GM04503 (cell line): Measurements from ENCODE around the gene ZNF280A.
A peak's percentile ranks its signal among the peaks of the same experiment; 100 is the strongest.
"Not testable (repeated sequence)": the region's sequence is repeated elsewhere in the genome, so short reads cannot be mapped to it uniquely, and the experiment has no call there.

Experiments
- DNase-seq: peaks from one replicate; pipeline ENCODE4 v3.0.0-alpha.2; 2012; ENCODE audit warnings: low read depth

Gene ZNF280A

DNA sequence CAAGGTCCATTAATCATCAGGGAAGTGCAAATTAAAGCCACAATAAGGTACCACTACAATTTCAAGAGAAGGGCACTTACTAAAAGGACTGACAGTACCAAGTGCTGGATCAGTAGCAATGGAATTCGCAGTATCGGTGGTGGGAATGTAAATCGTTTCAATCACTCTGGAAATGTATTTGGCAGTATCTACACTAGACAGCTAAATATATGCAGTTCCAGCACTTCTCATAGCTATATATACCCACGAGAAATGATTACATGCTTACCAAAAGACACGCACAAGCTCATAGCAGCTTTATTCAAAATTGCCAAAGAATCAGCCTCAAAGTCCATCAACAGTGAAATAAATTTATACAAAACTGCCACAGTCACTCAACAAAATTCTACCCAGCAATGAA is 7.1 kb downstream of the ZNF280A start:
- DNase-seq, result no peak

DNA sequence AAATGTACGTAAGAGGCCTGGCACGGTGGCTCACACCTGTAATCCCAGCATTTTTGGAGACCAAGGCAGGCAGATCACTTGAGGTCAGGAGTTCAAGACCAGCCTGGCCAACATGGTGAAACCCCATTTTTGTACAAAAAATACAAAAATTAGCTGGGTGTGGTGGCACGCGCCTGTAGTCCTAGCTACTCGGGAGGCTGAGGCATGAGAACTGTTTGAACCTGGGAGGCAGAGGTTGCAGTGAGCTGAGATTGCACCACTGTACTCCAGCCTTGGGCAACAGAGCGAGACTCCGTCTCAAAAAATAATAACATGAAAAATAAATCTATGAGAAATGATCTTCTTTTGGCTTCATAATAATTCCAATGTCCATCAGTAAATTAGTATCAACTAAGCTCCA is 9.2 kb downstream of the ZNF280A start:
- DNase-seq, result not testable (repeated sequence)

DNA sequence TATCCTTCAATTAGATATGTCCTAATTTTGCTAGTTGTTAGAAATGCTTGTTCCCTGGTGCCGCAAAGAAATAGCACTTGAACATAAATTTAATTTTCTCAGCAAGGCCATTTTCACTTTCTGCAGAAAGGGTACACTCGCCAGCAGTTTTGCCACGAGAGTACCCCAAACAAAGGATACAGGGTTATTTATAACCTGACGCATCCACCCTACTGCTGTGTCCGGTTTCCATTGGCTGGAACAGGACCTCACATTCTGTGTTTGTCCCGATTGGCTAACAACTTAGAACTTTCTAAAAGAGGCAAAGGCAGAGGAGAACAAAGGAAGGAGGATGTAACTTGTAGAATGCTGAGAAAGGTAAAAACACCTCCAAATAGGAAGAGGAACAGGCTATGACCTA is 10.2 kb downstream of the ZNF280A start:
- DNase-seq, result not testable (repeated sequence)

DNA sequence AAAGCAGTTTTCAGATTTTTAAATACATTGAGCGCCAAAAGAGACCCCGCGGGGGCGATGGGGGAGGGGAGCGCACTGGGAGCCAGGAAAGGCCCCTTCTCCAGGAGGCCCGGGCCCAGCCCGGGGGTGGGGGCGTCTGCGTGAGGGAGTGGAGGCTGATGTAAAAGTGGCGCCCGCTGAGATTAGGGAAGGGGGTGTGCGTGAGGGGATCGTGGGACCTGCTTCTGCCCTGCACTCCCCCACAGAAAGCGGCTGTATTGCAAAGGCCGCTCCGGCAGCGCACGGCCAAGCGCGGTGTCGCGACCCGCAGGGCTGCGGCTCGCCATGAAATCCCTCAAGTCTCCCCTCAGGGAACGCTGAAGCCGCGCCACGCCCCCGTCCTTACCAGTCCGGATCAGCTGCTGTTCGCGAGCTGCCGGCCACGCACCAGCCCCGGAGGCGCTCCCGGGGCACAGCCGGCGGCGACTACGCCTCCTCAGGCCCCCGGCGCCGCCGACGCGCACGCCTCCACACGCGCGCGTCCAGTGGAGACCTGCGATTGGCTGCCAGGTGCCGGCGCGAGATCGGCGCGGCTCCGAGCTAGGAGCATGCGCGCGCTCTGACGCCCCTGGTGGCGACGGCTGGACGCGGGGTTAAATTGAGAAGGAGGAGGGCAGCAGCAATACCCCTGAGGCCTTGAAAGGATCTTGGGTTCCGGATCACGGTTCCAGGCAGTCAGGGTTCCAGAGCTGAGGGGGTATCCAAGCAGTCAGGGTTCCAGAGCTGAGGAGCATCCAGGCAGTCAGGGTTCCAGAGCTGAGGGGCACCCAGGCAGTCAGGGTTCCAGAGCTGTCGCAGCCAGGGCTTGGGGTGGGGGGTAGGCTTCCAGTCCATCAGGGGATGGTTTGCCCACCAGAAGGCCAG is 11.5 kb downstream of the ZNF280A start, which contains the start of gene ZNF280B:
Gene ZNF280B, minus strand, starts transcription at position 469 of the 903 bp plus-strand sequence. CDS start 19,344 bp downstream, outside the sequence.
- DNase-seq, result no peak

DNA sequence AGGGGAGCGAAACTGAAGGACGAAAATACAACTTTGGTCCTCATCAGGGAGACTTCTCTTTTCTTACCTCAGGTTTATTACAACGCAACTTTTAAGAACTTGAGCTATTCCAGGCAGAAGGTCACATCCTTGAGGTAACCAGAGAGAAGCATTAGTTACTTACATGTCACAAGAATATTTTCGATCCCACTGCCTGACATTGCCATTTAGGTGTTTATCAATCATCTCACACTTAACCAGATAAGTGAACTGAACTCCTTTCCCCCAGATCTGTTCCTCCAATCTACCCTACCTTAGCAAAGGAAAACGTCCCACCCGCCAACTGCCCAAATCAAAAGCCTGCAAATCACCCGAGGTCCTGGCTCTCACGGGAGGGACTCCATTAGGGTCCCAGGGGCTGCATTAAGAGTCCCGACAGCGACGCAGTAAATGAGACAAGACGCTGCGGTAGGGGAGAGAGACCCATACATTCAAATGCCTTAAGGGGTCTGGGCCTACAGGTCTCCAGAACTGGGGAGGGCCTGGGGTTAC is 12.3 kb downstream of the ZNF280A start:
- DNase-seq, result no peak

DNA sequence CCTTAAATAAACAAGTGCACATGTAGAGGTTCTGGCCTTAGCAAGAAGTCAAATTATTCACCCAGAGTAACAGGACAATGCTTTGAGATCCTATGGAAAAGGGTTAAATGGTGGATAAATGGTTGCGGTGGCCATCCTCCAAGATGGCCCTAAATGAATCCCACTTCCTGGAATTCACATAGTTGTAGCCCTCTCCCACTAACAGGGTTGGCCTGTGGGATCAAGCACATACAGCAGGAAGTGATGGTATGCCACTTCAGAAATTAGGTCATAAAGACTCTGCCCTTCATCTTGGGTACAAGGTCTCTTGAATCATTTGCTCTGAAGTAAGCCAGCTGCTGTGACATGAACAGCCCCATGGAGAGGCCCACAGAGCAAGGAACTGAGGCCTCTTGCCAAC is 13.3 kb downstream of the ZNF280A start:
- DNase-seq, result no peak

DNA sequence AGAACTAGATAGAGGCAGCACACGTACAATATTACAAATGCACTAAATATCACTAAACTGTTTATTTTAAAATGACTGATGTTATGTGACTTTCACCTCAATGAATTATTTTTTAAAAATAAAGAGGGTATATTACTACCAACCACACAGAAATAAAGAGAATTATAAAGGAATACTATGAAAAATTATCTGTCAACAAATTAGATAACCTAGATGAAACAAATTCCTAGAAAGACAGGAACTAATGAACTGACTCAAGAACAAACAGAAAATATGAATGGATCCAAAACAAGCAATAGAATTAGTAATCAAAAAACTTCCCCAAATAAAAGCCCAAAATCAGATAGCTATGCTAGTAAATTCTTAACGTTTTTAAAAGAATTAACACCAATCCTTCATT is 21.8 kb downstream of the ZNF280A start:
- DNase-seq, result no peak

DNA sequence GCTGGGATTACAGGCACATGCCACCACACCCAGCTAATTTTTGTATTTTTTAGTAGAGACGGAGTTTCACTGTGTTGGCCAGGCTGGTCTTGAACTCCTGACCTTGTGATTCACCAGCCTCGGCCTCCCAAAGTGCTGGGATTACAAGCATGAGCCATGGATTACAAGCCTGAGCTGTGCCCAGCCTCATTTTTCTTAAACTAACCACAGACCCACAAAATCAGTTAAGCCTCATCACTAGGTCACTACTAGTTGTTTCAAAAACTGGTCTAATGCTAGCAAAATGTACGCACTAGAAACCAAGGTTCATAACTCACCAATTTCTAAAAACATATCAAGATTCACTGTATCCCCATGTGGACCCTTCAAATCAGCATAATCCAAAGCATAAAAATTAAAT is 28.5 kb downstream of the ZNF280A start:
- DNase-seq, result not testable (repeated sequence)

DNA sequence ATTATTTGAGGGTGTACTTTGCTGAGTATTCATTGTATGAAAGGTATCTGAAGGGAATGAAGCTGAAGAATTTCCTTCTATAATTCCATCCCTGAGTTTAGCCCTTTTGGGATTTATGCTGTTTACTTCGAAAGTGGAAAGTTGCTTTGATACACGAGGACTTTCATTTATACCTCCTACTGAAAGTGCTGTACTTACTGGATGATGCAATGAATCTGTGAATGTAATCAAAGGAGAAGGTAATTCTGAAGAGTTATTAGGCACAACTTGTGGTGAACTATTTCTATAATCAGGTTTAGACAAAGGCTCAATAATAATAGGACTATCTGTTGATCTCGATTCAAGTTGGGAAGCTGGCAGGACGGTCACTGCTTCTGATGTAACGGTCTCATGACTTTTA is 31.3 kb downstream of the ZNF280A start:
- no peak for DNase-seq

DNA sequence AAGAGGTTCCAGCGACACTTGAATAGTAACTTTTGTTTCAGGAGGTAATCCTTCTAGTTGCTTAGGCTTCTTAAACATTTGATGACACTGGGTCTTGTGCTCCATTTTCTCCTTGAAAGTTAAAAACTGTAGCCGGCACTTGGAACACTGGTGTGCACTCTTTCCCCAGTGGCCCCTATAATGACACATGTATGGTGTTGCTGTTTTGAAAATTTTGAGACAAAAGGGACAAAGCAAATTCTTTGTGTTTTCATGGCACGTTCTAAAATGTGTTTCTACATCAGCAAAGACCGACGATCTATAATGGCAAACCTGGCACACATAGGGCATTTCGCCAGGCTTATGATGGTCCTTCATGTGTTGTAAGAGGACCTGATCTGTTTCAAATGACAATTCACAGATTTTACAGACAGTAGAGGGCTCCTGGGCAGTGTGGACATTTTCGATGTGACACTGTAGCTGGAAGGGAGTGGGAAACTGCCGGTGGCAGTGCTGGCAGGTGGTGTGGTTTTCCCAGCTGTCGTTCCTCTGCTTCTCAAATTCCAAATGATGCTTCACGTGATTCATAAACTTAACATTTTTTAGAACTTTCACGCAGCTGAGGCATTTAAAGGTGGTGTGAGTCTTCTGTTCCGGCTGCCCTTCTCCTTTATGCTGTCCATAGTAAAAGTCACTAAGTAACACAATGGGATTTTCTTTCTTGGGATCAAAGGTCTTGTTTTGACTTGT is 32.0 kb downstream of the ZNF280A start:
- no peak for DNase-seq

DNA sequence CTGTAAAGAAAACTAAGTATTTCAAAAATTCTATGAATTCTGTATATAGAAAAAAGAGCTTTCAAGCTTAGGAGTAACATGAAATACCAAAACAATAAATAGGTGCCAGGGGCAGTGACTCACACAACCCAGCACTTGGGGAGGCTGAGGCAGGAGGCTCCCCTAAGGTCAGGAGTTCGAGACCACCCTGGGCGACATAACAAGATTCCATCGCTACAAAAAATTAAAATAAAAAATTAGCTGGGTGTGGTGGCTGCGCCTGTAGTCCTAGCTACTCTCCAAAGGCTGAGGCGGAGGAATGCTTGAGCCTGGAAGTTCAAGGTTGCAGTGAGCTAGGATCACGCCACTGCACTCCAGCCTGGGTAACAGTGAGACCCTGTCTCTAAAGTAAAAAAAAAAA is 33.0 kb downstream of the ZNF280A start:
- DNase-seq, result no peak

DNA sequence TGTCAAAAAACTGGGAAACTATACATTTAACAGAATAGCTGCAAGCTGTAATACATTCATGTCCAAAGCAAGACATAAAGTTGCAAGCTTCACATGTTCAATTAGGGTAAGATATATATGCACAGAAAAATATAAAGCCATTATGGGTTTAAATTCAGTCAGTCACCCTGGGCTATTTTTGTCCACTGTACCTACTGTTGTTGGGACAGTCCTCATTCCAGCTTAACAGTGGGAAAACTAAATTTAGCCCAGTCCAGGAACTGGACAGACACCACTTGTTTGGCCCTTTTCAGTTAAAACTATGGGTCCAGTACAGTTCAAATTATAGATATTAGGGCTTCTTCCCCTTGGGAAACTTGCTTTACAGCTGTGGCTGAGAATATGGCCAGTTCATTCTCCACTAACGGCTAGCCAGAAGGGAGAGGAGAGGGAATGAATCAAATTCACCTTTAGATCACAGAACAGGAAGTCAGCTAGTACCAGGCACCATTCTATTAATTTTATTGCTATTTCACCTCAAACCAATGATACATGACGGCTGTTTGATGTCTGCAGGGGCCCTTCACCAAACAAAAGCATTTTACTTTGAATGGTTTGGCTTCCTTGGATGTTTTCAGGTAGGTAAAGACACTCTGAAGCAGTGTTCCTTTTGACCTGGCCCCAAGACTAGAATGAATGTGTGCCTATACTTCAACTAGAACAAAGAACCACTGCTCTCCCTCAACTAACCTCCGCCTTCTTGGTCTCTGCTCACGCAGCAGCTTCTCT is 33.8 kb downstream of the ZNF280A start:
- DNase-seq, result no peak

DNA sequence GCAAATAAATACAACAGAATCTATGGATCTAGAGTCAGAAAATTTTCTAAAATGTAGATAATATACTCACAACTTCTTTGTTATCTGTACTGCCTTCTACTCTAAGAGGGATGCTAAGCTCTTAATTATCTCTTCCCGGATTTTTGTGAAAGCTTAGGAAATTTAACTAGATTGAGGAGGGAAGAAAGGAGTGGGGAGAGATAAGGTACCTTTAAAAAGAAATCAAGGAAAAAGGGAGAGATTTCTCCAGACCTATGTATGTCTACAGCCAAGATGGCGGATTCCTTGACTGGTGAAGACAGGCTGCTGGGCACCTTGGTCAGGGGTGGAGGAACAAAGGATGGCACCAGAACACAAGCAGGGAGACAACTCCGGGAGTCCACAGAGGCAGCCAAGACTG is 34.5 kb downstream of the ZNF280A start:
- DNase-seq, result no peak

DNA sequence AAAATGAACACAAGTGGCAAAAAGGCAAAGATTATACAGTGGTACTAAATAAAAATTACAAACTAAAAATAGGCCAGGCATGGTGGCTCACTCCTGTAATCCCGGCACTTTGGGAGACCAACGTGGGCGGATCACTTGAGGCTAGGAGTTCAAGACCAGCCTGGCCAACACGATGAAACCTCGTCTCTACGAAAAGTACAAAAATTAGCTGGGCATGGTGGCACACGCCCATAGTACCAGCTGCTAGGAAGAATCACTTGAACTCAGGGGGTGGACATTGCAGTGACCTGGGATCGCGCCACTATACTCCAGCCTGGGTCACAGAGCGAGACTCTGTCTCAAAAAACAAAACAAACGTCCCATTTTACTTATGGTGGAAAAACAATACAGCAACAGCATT is 36.0 kb downstream of the ZNF280A start:
- no peak for DNase-seq

DNA sequence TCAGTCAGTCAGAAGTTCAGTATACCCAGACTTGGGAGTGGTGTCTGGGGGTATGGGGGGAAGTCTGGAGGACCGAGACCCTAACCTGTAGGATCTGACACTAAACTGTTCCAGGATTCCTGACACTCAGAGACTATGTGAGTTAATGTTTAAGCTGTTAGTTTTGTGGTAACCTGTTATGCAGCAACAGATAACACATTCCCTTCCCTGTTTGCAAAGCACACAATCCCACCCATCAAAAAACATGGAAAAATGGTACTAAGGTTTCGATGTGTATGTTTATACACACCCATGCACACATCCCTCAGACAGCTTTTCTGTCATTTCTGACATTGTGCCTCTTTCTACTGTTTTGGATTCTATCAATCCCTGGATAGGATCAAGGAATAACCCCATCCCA is 39.1 kb downstream of the ZNF280A start:
- DNase-seq, result no peak

DNA sequence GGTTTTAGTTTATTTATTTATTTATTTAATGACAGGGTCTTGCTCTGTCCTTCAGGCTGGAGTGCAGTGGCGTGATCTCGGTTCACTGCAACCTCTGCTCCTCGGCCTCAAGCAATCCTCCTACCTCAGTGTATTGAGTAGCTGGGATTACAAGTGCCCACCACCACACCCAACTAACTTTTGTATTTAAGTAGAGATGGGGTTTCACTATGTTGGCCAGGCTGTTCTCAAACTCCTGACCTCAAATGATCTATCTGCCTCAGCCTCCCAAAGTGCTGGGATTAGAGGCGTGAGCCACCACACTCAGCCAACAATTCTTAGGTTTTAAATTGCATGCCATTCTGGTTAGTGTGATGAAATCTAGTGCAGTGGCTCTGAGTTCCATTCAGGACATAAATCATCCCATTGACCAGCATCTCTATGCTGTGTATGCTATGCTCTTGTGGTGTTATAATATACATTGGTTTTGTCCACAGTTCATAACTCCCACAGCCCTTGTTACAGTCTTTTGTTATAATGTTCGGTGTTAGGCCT is 40.0 kb downstream of the ZNF280A start:
- DNase-seq, result peak; percentile 6

DNA sequence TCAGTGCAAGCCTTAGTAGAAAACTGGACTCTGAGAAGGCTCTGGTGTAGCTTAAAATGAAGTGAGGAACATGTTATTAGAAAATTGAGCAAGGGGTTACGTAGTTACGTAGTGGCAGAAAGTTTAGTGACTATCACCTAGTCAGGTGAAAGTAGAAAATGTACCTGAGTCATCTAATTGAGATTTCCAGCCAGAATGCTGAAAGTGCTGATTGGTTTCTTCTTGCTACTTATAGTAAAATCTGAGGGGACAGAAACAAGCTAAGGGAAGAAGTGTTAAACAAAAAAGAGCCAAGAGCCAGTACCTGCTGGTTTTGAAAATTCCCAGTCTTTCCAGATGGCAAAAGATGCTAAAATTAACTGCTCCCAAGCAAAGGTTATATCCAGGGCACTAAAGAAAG is 41.0 kb downstream of the ZNF280A start:
- no peak for DNase-seq

DNA sequence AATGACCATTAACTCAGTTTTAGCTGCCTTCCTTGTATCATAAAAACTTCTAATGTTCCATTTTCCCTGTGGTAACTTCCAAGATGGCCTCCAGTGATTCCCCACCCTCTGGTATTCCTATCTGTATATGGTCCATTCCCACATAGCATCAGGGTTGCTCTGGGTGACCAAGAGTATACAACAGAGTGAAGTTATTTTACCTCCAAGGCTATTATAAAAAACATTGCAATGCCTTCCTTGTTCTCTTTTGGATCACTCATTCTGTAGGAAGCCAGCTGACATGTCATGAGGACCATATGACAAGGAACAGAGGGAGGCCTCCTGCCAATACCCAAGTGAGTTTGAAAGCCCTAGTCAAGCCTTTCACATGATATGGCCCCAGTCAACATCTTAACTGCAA is 41.6 kb downstream of the ZNF280A start:
- DNase-seq, result no peak

DNA sequence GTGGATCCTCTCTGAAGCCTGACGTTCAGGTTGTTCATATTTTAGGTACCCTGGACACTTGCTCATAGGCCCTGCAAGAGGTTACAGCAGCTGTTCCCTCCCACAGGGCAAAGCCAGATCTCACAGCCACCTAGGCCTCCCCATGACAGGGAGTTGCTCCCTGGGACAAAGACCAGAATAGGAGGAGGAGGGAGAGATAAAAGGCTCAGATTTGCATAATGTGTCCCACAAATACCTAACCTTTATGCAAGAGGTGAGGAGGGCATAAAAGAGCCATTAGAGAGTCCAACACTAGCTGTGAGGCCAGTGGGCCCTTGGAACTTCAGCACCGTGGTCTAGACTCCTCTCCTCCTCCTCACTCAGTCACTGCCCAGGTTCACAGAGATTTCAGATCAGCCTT is 45.3 kb downstream of the ZNF280A start:
- no peak for DNase-seq

DNA sequence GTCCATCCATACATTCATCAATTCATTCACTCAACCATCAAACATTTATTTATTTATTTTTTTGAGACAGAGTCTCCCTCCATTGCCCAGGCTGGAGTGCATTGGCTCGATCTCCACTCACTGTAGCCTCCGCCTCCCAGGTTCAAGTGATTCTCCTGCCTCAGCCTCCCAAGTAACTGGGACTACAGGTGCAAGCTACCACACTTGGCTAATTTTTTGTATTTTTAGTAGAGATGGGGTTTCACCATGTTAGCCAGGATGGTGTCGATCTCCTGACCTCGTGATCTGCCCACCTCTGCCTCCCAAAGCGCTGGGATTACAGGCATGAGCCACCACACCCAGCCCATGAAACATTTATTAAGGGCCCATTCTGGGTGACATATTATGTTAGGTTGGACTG is 49.0 kb downstream of the ZNF280A start:
- DNase-seq, result not testable (repeated sequence)

DNA sequence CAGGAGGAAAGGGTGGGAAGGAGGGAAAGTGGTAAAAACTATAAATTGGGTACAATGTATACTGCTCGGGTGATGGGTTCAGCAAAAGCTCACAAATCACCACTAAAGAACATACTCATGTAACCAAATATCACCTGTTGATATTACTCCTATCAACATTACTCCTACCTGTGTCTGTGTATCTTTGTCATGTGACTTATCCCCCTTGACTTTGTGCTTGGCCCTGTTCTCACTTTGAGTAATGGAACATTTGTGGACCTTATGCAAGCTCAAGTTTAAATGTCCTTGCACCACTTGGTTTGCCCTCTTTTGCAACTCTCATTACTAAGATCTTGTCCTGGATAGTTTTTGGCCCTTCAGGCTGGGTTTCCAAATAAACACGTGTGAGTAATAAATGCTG is 50.5 kb downstream of the ZNF280A start:
- DNase-seq, result no peak
